Gastrocnemius medialis (tissue), 4 donors: ENCODE results near the gene CRACDL. TPM values are rescaled to one million over a fixed set of nuclear protein-coding genes. Genes with fewer than 3 reads are reported as not detected.
"Not testable (repeated sequence)": the region's sequence is repeated elsewhere in the genome, so short reads cannot be mapped to it uniquely, and the experiment has no call there.

Experiments
- ATAC-seq, 2 donors: fragments of 150-250 bp; one replicate each; pipeline ENCODE4 v1.9.1; 2016
- DNase-seq, 2 donors: peaks; one replicate each; pipeline ENCODE4 v3.0.0-alpha.2; 2019
- H3K27ac ChIP-seq, 4 donors: fragments of 200-600 bp; sonication (generic); 1 replicate in 1 of 4; 2 replicates in 3 of 4; pipeline ENCODE4 v1.5.1; 2016 to 2018; ENCODE audit warnings: mild to moderate bottlenecking in 2 of 4, moderate library complexity in 1 of 4
- H3K27me3 ChIP-seq, 3 donors: fragments of 200-600 bp; sonication (generic) in 2 of 3; 1 replicate in 1 of 3; 2 replicates in 2 of 3; pipeline versions ENCODE4 v1.5.1 to v1.6.0; 2016 to 2019; ENCODE audit warnings: mild to moderate bottlenecking in 1 of 3, moderate library complexity in 1 of 3
- H3K36me3 ChIP-seq, 2 donors: fragments of 200-600 bp; sonication (generic) in 1 of 2; one replicate each; pipeline ENCODE4 v1.5.1; 2017 to 2018
- H3K4me1 ChIP-seq, 2 donors: fragments of 200-600 bp; sonication (generic) in 1 of 2; one replicate each; pipeline ENCODE4 v1.5.1; 2016 to 2017; ENCODE audit warnings: mild to moderate bottlenecking in 2 of 2
- H3K4me3 ChIP-seq, 4 donors: fragments of 200-600 bp; sonication (generic) in 3 of 4; 1 replicate in 1 of 4; 2 replicates in 3 of 4; pipeline ENCODE4 v1.5.1; 2016 to 2019; ENCODE audit warnings: mild to moderate bottlenecking in 2 of 4
- H3K9me3 ChIP-seq, 3 donors: fragments of 200-600 bp; sonication (generic) in 2 of 3; 1 replicate in 1 of 3; 2 replicates in 2 of 3; pipeline ENCODE4 v1.5.1; 2016 to 2019
- POLR2A ChIP-seq, 2 donors: fragments of 450-650 bp; IDR thresholded peaks; one replicate each; pipeline ENCODE4 v1.6.1; 2017; ENCODE audit warnings: antibody characterized with exemption in 2 of 2, mild to moderate bottlenecking in 2 of 2, moderate library complexity in 2 of 2
- in situ Hi-C, 4 donors: fragments of 200-750 bp; cut with MboI; loops; one replicate each; pipeline versions ENCODE4 v1.15.0 to v1.8.0; 2017; ENCODE audit warnings: low sequenced_read_pairs in 4 of 4
- intact Hi-C: fragments of 100-400 bp; cut with DNase I; formaldehyde crosslinking; loops from one replicate; pipeline ENCODE4 v1.15.1; 2023; ENCODE audit warnings: low total_unique reads
- total RNA-seq, 4 donors: library from RNA; depleted of rRNA; stranded (reverse); fragments of >200 nt; gene quantifications; one replicate each; pipeline versions ENCODE4 v1.1.0 to v1.2.3, GENCODE V29; 2016
- TF ChIP-seq, protein P1 (sequence below), 5 experiments: fragments of 450-650 bp in 3 of 5; fragments of 200-600 bp in 2 of 5; sonication (generic) in 2 of 5; IDR thresholded peaks in 4 of 5; conservative IDR thresholded peaks in 1 of 5; 1 replicate in 4 of 5; 2 replicates in 1 of 5; pipeline ENCODE4 v1.5.1; 2016 to 2019; ENCODE audit warnings: antibody characterized with exemption in 5 of 5, mild to moderate bottlenecking in 3 of 5, moderate library complexity in 3 of 5

Gene CRACDL
- total RNA-seq, 4 donors from 2014 or later, result 0.71 to 18.2 (median 2.9) TPM

- H3K27me3 ChIP-seq, result no peaks in the 10 kb centered on the region
- no peak overlapping the region for H3K4me3 ChIP-seq
- TF ChIP-seq POLR2A (IDR thresholded peaks at IDR 0.05), result no peak
- TF ChIP-seq, protein P1, sequence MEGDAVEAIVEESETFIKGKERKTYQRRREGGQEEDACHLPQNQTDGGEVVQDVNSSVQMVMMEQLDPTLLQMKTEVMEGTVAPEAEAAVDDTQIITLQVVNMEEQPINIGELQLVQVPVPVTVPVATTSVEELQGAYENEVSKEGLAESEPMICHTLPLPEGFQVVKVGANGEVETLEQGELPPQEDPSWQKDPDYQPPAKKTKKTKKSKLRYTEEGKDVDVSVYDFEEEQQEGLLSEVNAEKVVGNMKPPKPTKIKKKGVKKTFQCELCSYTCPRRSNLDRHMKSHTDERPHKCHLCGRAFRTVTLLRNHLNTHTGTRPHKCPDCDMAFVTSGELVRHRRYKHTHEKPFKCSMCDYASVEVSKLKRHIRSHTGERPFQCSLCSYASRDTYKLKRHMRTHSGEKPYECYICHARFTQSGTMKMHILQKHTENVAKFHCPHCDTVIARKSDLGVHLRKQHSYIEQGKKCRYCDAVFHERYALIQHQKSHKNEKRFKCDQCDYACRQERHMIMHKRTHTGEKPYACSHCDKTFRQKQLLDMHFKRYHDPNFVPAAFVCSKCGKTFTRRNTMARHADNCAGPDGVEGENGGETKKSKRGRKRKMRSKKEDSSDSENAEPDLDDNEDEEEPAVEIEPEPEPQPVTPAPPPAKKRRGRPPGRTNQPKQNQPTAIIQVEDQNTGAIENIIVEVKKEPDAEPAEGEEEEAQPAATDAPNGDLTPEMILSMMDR (IDR thresholded peaks at IDR 0.05 in 4 of 5, conservative IDR thresholded peaks at IDR 0.05 in 1 of 5), result no peak
- H3K9me3 ChIP-seq, result peaks cover 0 to 6% (median 0%) of the 10 kb centered on the region in 3 donors
- no peak for ATAC-seq
- intact Hi-C loops, result no loop called here
- no peaks in the 10 kb centered on the region for H3K36me3 ChIP-seq
- no peak overlapping the region for H3K27ac ChIP-seq
- in situ Hi-C loops, result no loop called here
- no peaks in the 10 kb centered on the region for H3K4me1 ChIP-seq
- no peak for DNase-seq
These were observed 52.9 kb downstream of the CRACDL start for GRCh38 chr2:98882971-98883779.

DNA sequence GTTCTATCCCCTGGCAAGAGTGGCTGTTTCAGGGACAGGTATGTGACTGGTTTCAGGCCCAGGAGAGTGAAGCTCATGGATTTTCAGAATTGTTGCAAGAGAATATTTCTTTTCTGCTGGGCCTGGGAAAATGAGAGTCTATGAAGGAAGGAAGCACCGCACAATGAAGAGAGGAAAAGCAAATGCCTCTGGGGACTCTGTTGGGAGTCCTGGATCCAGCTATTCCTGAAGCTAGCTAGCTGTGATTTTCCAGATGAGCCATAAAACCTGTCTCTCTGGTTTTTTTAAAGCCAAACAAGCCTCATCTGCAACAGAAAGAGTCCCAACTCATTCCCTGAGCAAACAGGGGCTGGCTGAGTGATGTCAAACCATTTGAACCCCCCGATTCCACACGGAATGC is 53.7 kb downstream of the CRACDL start:
- no peak overlapping the region for H3K4me3 ChIP-seq
- no peak for DNase-seq
- H3K27me3 ChIP-seq, result no peaks in the 10 kb centered on the region
- TF ChIP-seq, protein P1 (IDR thresholded peaks at IDR 0.05 in 4 of 5, conservative IDR thresholded peaks at IDR 0.05 in 1 of 5), result no peak
- no peak for TF ChIP-seq POLR2A (IDR thresholded peaks at IDR 0.05)
- H3K4me1 ChIP-seq, result no peaks in the 10 kb centered on the region
- no peak overlapping the region for H3K27ac ChIP-seq
- in situ Hi-C loops, result no loop called here
- no peak for ATAC-seq
- intact Hi-C loops, result no loop called here
- H3K9me3 ChIP-seq, result peaks cover 0 to 6% (median 0%) of the 10 kb centered on the region in 3 donors
- no peaks in the 10 kb centered on the region for H3K36me3 ChIP-seq

- DNase-seq, result no peak
- Histone ChIP-seq H3K27me3 (no peaks in the 10 kb centered on the region), H3K4me1 (no peaks in the 10 kb centered on the region), H3K4me3 (no peak overlapping the region), H3K36me3 (no peaks in the 10 kb centered on the region), H3K9me3 (peaks cover 0 to 4% (median 0%) of the 10 kb centered on the region in 3 donors), H3K27ac (no peak overlapping the region)
- no peak for TF ChIP-seq POLR2A (IDR thresholded peaks at IDR 0.05)
- TF ChIP-seq, protein P1 (IDR thresholded peaks at IDR 0.05 in 4 of 5, conservative IDR thresholded peaks at IDR 0.05 in 1 of 5), result no peak
- intact Hi-C loops, result no loop called here
- in situ Hi-C loops, result no loop called here
- no peak for ATAC-seq
These were observed 54.8 kb downstream of the CRACDL start for GRCh38 chr2:98881153-98881650.

DNA sequence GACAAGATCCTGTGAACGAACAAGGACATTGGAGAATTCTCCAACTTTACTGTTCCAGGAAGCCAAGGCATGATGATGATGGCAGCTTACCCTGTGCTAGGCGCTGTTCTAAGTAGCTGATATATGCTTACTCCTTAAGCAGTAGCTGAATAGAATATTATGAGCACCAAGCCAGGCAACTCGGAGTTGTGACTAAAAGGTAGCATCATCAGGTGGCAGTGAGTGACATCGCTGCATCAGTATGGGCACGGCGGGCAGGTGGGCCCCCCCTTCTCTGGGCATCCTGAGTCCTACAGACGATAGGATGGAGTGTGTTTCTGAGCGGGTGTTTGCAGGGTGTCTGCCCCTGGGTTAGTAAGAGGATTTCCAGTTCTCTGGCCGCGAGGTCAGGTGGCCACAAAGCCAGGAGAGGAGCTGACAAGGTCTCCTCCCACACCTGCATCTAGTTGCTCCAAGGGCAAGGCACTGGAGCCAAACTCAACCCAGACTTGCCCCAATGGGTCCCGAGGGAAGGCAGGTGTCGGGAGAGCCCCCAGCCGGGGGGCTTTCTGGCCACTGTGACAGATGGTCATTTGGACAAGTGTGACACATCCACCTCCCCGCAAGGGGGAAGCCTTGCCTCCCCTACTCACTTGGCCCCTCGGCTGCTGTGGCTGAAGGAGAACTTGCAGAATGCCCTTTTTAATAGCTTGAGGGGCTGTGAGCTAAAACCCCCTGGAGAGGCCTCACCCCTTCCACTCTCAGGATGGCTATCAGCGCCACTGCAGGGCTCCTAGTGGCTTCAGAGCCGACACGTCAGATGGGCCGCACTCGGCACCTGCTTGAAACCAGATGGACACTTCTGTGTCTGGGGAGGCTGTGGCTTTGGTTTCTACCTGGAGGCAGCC is 55.5 kb downstream of the CRACDL start:
- Histone ChIP-seq H3K9me3 (no peaks in the 10 kb centered on the region), H3K4me3 (no peak overlapping the region), H3K27me3 (no peaks in the 10 kb centered on the region), H3K4me1 (no peaks in the 10 kb centered on the region), H3K27ac (no peak overlapping the region), H3K36me3 (no peaks in the 10 kb centered on the region)
- no peak for ATAC-seq
- DNase-seq, result no peak
- intact Hi-C loops (no loop called here), in situ Hi-C loops (no loop called here)
- TF ChIP-seq, protein P1 (IDR thresholded peaks at IDR 0.05 in 4 of 5, conservative IDR thresholded peaks at IDR 0.05 in 1 of 5), result no peak
- TF ChIP-seq POLR2A (IDR thresholded peaks at IDR 0.05), result no peak

DNA sequence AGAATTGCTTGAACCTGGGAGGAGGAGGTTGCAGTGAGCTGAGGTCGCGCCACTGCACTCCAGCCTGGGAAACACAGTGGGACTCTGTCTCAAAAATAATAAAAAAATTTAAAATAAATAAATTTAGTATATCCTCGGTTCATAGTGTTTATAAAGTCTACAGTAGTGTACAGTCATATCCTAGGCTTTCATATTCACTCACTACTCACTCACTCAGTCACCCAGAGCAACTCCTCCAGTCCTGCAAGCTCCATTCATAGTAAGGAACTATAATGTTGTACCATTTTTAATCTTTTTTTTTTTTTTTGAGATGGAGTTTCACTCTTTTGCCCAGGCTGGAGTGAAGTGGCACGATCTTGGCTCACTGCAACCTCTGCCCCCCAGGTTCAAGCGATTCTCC is 58.4 kb downstream of the CRACDL start:
- intact Hi-C loops, DNase-seq, in situ Hi-C loops: not testable (repeated sequence)

More for the DNA sequence above, 58.4 kb downstream of the CRACDL start:
- not testable (repeated sequence) for H3K27ac ChIP-seq, H3K4me1 ChIP-seq, H3K9me3 ChIP-seq, H3K4me3 ChIP-seq, H3K36me3 ChIP-seq, H3K27me3 ChIP-seq, ATAC-seq
